Stimulated activated memory B cell treated with anti-CD40 and anti-IgM and Interleukin-4, amounts not matched to agents 10 μg/mL and 1 μg/mL and 100 μg/mL, for 72 hours (primary cell): ENCODE data around the gene SRP68.

ENCODE experiments used
- ATAC-seq: fragments of 150-1000 bp; cut with Tn5 transposase; 2 replicates; pipeline ENCODE4 v1.10.0; 2021
- H3K27ac Mint-ChIP-seq: one replicate; pipeline ENCODE4 v1.8.0; 2022; ENCODE audit warnings: mild to moderate bottlenecking, mixed read lengths
- H3K27me3 Mint-ChIP-seq: one replicate; pipeline ENCODE4 v1.8.0; 2022; ENCODE audit warnings: mixed read lengths
- H3K36me3 Mint-ChIP-seq: one replicate; pipeline ENCODE4 v1.8.0; 2022; ENCODE audit warnings: mixed read lengths
- H3K4me1 Mint-ChIP-seq: one replicate; pipeline ENCODE4 v1.8.0; 2022; ENCODE audit warnings: mixed read lengths
- H3K4me3 Mint-ChIP-seq: one replicate; pipeline ENCODE4 v1.8.0; 2022; ENCODE audit warnings: mild to moderate bottlenecking, moderate library complexity, mixed read lengths
- H3K9me3 Mint-ChIP-seq: one replicate; pipeline ENCODE4 v1.8.0; 2022; ENCODE audit warnings: mixed read lengths

SRP68 gene

DNA sequence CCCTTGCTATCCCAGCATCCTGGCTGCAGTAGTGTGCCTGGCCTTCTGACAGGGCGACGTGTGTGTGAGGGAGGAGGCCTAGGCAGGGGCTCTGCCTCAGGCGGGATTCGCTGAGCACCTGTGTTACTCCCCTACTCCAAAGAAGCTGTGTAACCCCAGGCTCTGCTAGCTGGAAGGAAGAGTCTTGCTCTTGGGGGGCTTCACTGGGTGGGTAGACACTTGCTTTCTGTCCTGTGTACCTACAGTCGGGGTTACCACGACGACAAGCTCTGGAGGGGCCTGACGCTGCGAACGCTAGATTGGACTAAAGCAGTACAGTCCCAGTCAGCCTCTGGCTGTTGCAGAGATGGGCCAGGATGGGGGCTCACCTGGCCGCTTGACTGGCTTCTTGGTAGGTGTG is 21.7 kb upstream of the SRP68 start:
- H3K9me3 Mint-ChIP-seq: no peaks in the 10 kb centered on the region
- no peak for ATAC-seq
- no peak overlapping the region for H3K4me3 Mint-ChIP-seq
- H3K4me1 Mint-ChIP-seq: peaks cover 4% of the 10 kb centered on the region
- H3K27me3 Mint-ChIP-seq: no peaks in the 10 kb centered on the region
- peaks cover 68% of the 10 kb centered on the region for H3K36me3 Mint-ChIP-seq
- H3K27ac Mint-ChIP-seq: no peak overlapping the region

DNA sequence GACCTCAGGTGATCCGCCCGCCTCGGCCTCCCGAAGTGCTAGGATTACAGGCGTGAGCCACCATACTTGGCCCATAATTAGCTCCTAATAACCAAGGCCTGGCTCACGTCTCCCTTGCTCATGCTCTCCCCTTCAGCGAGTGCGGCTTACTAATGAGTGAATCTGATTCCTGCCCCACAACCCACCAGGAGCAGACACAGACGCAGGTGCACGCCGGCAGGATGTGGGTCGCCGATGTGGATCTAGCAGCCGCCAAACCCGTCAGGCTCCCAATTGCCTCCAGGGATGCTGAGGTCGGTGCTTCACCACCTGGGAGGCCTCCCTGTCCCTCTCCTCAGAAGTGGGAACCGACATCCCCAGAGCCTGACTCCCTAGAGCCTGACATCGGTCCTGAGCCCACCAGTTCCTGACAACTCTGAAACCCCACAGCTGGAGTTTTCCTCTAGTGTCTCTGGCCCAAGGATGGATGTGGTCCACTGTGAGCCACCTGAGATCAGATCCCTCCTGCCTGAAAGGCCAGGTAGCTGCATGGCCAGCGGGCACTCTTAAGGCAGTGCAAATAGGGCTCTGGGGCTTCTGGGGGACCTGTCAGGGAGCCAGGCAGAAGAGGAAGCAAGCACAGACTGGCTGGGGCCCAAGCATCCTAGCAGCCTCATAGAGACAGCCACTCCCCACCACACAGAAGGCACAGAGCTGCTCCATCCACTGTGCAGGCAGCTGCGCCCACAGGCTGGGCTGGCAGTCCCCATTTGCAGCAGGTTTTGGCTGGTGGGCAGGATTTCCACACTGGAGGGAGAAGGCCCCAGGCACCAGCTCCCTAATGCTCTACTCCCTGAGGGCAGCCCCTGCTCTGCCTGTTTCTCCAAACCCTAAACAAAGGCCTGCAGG is 20.5 kb upstream of the SRP68 start:
- no peak overlapping the region for H3K4me3 Mint-ChIP-seq
- H3K36me3 Mint-ChIP-seq: peaks cover 72% of the 10 kb centered on the region
- no peaks in the 10 kb centered on the region for H3K27me3 Mint-ChIP-seq
- no peak overlapping the region for H3K27ac Mint-ChIP-seq
- H3K4me1 Mint-ChIP-seq: peaks cover 4% of the 10 kb centered on the region
- H3K9me3 Mint-ChIP-seq: no peaks in the 10 kb centered on the region
- ATAC-seq: no peak

DNA sequence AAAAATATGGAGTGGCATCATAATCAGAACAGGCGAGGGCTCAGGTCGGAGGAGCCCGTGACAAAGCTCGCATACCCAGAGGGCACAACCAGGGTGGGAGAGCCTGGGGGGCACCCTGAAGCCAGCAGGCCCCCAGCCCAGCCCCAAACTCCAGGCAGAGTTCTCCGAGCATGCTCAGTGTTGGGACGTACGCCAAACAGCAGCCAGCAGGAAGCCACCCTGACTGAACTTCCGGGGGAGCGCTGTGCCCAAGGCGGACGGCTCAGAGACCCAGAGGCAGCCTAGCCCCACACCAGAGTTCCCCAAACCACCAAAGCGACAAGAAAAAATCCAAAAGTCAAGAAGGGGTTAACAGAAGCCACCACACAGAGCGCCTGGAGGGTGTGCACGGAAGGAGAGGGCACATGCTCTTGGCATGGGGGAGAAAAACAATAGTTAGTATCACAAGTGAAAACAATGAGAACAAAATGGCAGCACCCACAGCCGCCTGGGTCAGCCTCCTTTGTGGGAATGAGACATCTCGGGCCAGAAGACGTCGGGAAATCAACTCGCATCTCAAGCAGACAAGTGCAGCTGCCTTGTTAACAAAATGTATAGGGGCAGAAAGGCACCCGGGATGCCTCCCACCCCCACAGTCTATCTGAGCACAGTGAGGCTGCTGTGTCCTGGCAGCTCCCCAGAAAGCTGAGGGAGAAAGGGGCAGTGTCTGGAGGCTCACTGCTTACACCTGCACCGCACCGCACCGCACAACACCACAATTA is 19.4 kb upstream of the SRP68 start:
- Mint-ChIP-seq H3K4me3 (no peak overlapping the region), H3K36me3 (peaks cover 71% of the 10 kb centered on the region), H3K27ac (no peak overlapping the region)

DNA sequence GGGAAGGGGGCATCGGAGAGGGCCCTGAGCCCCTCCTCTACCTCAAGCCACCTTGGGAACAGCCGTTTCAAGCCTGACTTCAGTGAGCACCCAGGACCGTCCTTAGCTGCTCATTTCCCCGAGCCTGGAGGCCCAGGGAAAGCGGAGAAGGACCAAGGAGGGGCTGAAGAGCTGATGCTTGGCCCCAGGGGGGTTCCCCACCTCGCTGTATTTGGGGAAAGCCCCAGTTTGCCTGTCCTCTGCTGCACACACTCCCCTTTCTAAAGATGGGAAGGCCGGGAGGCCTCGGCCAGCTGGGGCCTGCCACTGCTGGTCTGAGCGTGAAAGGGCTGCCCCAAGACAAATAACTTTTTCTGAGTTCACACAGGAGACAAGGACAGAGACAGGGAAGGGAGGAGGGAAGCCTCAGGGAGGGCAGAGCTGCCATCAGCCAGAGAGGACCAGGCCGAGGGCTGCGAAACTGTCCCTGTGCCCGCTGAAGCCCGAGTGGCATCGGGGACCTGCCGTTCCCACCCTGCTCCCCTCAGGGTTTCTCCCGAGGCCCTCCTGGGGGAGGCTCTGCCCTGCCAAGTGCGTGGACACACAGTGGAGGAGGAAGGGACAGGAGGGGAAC is 18.3 kb upstream of the SRP68 start:
- ATAC-seq: no peak
- Mint-ChIP-seq H3K36me3 (peaks cover 75% of the 10 kb centered on the region), H3K4me1 (no peaks in the 10 kb centered on the region), H3K9me3 (no peaks in the 10 kb centered on the region), H3K27ac (no peak overlapping the region), H3K4me3 (no peak overlapping the region), H3K27me3 (no peaks in the 10 kb centered on the region)

More for the DNA sequence above, 19.4 kb upstream of the SRP68 start:
- no peaks in the 10 kb centered on the region for H3K9me3 Mint-ChIP-seq
- H3K4me1 Mint-ChIP-seq: peaks cover 4% of the 10 kb centered on the region
- no peak for ATAC-seq
- no peaks in the 10 kb centered on the region for H3K27me3 Mint-ChIP-seq

DNA sequence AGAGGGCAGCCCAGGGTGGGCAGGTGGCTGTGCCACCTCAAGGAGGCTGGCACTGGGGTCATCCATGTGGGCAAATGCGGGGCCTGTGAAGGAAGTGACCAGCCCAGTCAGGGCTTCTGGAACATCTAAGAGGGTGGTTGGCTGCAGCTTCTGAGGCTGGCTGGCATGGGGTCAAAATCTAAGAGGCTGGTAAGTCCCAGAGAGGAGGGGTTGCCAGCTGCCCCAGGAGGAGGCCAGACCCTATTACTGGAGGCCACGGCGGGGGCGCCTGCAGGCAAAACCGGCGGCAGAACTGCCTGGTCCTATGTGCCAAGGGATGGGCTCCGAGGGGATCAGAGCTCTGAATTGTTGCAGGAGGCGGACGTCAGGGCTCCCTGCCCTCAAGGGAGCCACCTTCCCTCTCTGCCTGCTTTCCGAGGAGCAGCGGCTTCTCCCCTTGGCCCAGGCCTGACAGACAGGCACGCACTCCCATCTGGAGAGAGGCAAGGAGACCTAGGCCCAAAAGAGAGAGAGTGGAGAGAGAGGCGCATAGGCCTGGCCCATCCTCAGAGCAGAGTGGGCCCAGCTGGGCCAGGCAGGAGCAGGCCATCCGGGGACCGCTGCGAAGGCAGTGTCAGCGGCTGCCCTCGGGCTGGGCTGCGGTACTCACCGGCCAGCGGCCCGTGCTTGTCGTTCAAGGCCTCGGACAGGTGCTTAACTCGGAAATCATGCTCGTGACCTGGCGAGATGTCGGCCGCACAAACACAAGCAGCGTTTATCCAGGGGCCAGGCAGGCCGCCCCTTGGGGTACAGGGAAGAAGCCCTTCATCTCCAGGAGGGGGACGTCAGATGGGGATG is 17.6 kb upstream of the SRP68 start:
- no peak overlapping the region for H3K27ac Mint-ChIP-seq
- H3K4me3 Mint-ChIP-seq: no peak overlapping the region
- no peak for ATAC-seq
- H3K4me1 Mint-ChIP-seq: no peaks in the 10 kb centered on the region
- no peaks in the 10 kb centered on the region for H3K27me3 Mint-ChIP-seq
- peaks cover 77% of the 10 kb centered on the region for H3K36me3 Mint-ChIP-seq
- H3K9me3 Mint-ChIP-seq: no peaks in the 10 kb centered on the region

DNA sequence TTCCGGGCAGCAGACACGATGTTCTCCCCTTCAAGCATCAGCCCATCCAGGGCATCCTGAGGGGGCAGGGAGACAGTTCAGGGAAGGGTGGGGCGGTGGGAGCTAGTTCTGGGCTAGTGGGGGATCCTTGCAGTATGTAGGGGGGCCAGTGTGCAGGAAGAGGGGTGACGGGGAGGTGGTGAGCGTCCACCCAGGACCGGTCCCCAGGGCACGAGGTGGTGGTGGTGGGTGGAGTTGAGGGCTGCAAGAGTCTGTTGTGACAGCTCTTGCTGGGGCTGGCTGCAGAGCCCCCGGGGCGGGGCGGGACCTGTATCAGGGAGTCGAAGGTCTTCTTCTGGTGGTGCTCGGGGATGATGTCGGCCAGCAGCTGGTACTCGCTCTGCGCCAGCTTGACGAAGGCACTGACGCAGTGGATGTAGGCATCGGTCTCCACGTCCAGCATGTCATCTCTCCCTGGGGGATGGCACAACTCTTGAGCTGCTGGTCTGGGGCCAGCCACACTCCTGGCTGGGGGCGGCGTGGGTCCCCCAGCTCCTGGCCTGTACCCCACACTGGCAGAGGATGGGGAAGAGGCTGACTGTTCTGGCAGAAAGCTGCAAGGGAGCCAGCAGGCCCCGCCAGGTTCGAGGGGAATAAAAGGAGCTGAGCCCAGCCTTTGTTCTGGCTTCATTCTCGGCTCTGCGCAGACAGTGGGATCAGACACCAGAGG is 16.7 kb upstream of the SRP68 start:
- Mint-ChIP-seq H3K27me3 (no peaks in the 10 kb centered on the region), H3K4me3 (no peak overlapping the region), H3K4me1 (no peaks in the 10 kb centered on the region), H3K9me3 (no peaks in the 10 kb centered on the region), H3K36me3 (peaks cover 77% of the 10 kb centered on the region), H3K27ac (no peak overlapping the region)
- ATAC-seq: no peak

DNA sequence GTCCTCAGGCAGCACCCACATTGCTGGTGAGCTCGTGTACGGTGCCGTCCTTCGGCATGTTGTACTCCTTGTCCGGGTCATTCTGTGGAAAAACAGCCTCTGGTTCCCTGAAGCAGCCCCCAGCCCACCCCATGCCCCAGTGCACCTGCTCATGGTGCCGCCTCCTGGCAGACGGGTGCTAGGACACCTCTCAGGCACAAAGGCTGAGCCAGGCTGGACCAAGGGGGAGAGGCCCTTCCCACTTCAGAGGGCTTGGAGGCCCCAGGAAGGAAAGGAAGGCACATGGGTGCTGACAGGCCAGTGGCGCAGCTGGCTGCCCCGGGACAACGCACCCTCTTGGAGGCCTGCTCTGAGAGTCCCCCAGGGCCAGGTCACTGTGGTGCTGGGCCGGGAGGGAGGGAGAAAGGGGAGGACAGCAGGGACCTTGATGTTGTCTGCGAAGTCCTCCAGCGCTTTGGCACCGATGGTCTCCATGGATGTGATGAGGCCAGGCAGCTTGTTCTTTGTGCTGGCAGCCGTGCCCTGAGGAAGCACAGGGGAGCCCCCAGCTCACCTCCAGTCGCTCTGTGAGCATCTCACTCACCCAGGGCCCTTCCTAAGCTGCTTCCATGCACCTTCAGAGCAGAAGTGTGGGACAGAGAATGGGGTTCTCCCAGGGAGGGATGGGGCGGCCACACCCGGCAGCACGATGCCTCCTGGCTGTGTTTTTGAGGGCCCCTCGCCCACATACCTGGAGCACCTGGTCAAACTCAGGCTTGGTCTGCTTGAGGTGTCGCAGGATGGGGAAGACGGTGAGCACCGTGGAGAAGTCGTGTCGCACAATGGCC is 15.9 kb upstream of the SRP68 start:
- Mint-ChIP-seq H3K4me1 (no peaks in the 10 kb centered on the region), H3K27me3 (no peaks in the 10 kb centered on the region), H3K36me3 (peaks cover 70% of the 10 kb centered on the region), H3K4me3 (no peak overlapping the region), H3K27ac (no peak overlapping the region), H3K9me3 (no peaks in the 10 kb centered on the region)
- no peak for ATAC-seq

DNA sequence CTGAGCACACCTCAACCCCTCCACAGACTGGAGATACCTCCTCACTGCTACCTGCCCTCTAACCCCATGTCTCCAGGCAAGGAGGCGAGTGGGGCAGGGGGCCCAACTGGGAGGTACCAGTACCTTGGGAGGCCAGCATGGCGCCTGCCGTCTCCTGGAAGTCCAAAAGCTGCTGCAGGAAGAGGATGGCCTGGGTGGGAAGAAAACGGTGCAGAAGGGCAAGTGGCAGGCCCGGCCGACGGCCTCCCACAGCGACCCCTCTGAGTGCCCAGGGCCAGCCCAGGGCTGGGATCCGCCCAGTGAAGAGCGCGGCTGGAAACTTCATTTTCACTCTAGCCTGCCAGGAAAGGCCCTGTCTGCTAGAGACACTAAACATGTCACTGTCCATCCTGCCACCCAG is 15.2 kb upstream of the SRP68 start:
- no peak overlapping the region for H3K27ac Mint-ChIP-seq
- ATAC-seq: no peak
- H3K9me3 Mint-ChIP-seq: no peaks in the 10 kb centered on the region
- H3K4me1 Mint-ChIP-seq: no peaks in the 10 kb centered on the region
- peaks cover 66% of the 10 kb centered on the region for H3K36me3 Mint-ChIP-seq
- H3K27me3 Mint-ChIP-seq: no peaks in the 10 kb centered on the region
- no peak overlapping the region for H3K4me3 Mint-ChIP-seq

DNA sequence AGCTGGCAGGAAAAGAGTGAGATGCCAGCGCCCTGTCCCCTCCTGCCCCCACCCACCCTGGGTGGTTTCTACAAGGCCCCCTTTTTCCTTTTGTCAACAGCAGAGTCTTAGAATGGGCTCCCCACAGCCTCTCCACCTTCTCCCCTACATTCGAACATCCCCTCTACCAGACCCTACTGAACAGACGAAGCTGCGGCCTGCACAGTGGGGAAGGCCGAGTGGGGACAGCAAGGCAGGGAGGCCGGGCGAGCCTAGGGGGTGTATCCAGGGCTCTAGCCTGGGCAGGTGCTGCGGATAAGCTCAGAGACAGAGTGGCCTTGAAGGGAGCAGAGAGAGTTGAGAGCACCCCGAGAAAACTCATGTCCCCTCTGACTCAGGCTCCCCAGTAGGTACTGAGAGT is 14.1 kb upstream of the SRP68 start:
- H3K36me3 Mint-ChIP-seq: peaks cover 62% of the 10 kb centered on the region
- H3K27ac Mint-ChIP-seq: no peak overlapping the region

DNA sequence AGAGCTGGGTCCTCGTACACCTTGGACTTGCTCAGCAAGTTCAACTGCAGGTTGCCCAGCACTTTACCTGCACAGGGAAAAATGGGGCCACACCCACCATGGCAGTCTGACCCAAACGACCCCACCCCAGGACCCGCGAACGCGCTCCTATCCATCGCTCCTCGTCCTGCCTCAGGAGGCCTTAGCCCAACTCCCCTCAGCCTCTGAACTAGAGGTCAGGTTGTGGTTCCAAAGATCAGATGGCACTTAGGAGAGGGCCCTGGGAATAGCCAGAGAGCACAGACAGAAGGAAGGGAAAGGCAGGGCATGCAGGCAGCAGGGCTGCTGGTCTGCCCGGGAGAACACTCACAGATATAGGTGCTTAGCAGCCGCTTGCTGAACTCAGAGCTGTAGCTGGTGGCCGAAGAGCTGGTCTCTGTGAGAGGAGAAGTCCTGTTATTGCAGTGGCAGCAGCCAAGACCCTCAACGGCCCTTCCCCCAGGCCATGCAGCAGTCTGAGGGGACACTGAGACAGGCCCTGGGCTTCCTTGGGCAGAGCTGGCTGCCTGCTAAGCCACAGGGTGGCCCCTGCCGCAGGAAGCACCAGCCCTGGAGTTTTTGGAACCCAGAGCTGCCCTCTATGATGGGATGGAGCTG is 13.5 kb upstream of the SRP68 start:
- H3K4me1 Mint-ChIP-seq: peaks cover 3% of the 10 kb centered on the region

More for the DNA sequence above, 14.1 kb upstream of the SRP68 start:
- Mint-ChIP-seq H3K4me3 (no peak overlapping the region), H3K4me1 (no peaks in the 10 kb centered on the region), H3K9me3 (no peaks in the 10 kb centered on the region), H3K27me3 (no peaks in the 10 kb centered on the region)
- ATAC-seq: no peak

DNA sequence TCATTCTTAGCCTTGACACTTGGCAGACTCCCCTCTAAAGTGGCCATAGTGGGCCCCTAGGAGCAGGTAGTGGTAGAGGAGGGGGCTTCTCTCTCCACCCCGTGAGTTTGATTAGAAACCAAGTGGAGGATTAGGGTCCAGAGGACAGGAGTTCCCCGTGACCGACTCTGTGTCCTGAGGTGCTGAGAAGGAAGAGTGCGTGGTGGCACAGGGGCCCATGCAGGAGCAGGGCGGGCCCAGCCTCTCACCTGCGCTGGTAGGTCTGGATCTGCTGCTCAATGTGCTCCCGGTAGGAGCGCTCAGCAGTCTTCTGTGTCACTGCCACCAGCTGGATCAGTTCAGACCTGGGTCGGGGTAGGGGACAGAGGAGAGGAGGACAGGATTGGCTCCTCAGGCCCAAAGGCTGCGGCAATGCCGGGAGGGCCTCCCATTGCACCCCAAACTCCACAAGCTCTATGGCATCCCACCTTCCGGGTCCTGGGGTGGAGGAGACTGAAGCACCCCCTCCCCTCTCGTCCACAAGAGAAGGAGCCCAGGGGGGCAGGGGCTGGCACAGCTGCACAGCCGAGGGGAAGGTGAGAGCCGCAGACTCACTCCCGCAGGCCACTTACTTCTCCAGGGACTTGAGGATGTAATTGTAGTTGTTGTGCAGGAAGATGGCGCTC is 12.9 kb upstream of the SRP68 start:
- ATAC-seq: no peak
- Mint-ChIP-seq H3K4me3 (no peak overlapping the region), H3K27me3 (no peaks in the 10 kb centered on the region), H3K36me3 (peaks cover 54% of the 10 kb centered on the region), H3K9me3 (no peaks in the 10 kb centered on the region), H3K27ac (no peak overlapping the region), H3K4me1 (peaks cover 7% of the 10 kb centered on the region)

More for the DNA sequence above, 13.5 kb upstream of the SRP68 start:
- Mint-ChIP-seq H3K9me3 (no peaks in the 10 kb centered on the region), H3K27ac (no peak overlapping the region), H3K36me3 (peaks cover 57% of the 10 kb centered on the region), H3K27me3 (no peaks in the 10 kb centered on the region), H3K4me3 (no peak overlapping the region)
- ATAC-seq: no peak

DNA sequence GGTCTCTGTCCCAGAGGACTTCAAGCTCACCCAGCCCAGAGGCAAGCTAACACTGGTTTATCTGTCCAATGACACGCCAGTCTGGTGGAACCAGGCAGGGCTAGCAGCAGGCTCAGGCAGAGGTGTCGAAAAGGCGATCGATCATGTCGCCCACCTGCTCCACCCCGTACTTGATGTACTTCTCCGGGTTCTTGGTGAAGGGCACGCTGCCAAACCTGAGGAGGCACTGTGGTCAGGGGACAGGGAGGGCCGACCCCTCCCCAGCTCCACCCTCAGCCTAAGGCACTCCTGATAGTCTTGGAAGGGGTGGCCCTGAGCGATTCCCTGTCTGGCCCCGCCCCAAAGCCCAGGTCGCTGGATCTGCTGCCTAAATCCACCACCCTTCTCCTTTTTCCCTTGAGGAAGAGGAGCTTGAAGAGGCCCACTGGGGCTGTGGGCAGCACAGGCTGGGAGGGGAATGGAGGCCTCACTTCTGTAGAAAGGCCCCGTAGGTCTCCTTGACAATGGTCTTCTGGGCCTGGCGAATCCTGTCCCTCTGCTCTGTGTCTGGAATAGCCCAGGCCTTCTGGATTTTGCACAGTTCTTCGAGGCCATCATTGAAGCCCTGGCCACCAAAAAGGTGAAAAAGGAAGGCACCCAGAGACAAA is 11.3 kb upstream of the SRP68 start:
- Mint-ChIP-seq H3K4me3 (no peak overlapping the region), H3K36me3 (peaks cover 40% of the 10 kb centered on the region)
- no peak for ATAC-seq

More for the DNA sequence above, 11.3 kb upstream of the SRP68 start:
- Mint-ChIP-seq H3K4me1 (peaks cover 10% of the 10 kb centered on the region), H3K9me3 (no peaks in the 10 kb centered on the region), H3K27me3 (peaks cover 5% of the 10 kb centered on the region), H3K27ac (no peak overlapping the region)
